ENCODE measurements around the gene USP47.

- TF ChIP-seq CTCF (IDR thresholded peaks at IDR 0.05) (no peak), POLR2A (IDR thresholded peaks at IDR 0.05) (no peak)
These were observed 98.8 kb downstream of the USP47 start for GRCh38 chr11:11940551-11940950.

All from lower leg skin (tissue), 3 donors.